DND-41 (cell line): Measurements from ENCODE around the gene CENPB.
A peak's percentile ranks its signal among the peaks of the same experiment; 100 is the strongest.

Experiments
- ATAC-seq: fragments of 200-7000 bp; cut with Tn5 transposase; 3 replicates; pipeline ENCODE4 v1.9.1; 2021; ENCODE audit warnings: low read depth; ENCODE audit not compliant: insufficient read depth
- DNase-seq: peaks from one replicate; pipeline ENCODE4 v3.0.0-alpha.2; 2020
- H2AFZ ChIP-seq: 2 replicates; pipeline ENCODE4 v1.6.0; 2012; ENCODE audit warnings: low read depth, low read length
- H3K27ac ChIP-seq: 2 replicates; pipeline ENCODE4 v1.5.1; 2012; ENCODE audit warnings: low read length, inconsistent platforms
- H3K27me3 ChIP-seq: fragments of 200-600 bp; sonication (generic); 2 replicates; pipeline ENCODE4 v1.6.0; 2012; ENCODE audit warnings: low read length, mild to moderate bottlenecking, inconsistent platforms; ENCODE audit not compliant: insufficient read depth, poor library complexity
- H3K36me3 ChIP-seq: 2 replicates; pipeline ENCODE4 v1.5.1; 2012; ENCODE audit warnings: low read length, inconsistent platforms; ENCODE audit not compliant: insufficient read depth
- H3K4me1 ChIP-seq: 2 replicates; pipeline ENCODE4 v1.5.1; 2012; ENCODE audit warnings: mild to moderate bottlenecking, low read length; ENCODE audit not compliant: insufficient read depth
- H3K4me2 ChIP-seq: 2 replicates; pipeline ENCODE4 v1.6.0; 2012; ENCODE audit warnings: mild to moderate bottlenecking, moderate library complexity, low read length, inconsistent platforms; ENCODE audit not compliant: insufficient read depth
- H3K4me3 ChIP-seq, 2 experiments: fragments of 200-600 bp in 1 of 2; shearing (Covaris generic) in 1 of 2; 2 replicates each; pipeline ENCODE4 v1.5.1; 2012 to 2016; ENCODE audit warnings: inconsistent platforms in 2 of 2, low read length in 2 of 2, mild to moderate bottlenecking in 2 of 2, low read depth in 1 of 2, moderate library complexity in 1 of 2
- H3K79me2 ChIP-seq: 2 replicates; pipeline ENCODE4 v1.6.0; 2012; ENCODE audit warnings: low read length, inconsistent platforms; ENCODE audit not compliant: insufficient read depth
- H3K9ac ChIP-seq: 2 replicates; pipeline ENCODE4 v1.6.0; 2012; ENCODE audit warnings: low read depth, mild to moderate bottlenecking, inconsistent platforms, low read length, moderate library complexity
- H3K9me3 ChIP-seq: 2 replicates; pipeline ENCODE4 v1.5.1; 2012; ENCODE audit warnings: low read length, moderate library complexity, mild to moderate bottlenecking, inconsistent platforms; ENCODE audit not compliant: insufficient read depth, severe bottlenecking
- H4K20me1 ChIP-seq: 2 replicates; pipeline ENCODE4 v1.6.0; 2012; ENCODE audit warnings: low read length; ENCODE audit not compliant: insufficient read depth
- EZH2 ChIP-seq: IDR thresholded peaks from 3 replicates; pipeline ENCODE4 v1.6.1; 2012; ENCODE audit warnings: borderline replicate concordance, low read depth, mild to moderate bottlenecking, moderate library complexity, low read length, inconsistent platforms; ENCODE audit not compliant: severe bottlenecking
- TF ChIP-seq, protein P1 (sequence below): IDR thresholded peaks from 2 replicates; pipeline ENCODE4 v1.5.1; 2012; ENCODE audit warnings: borderline replicate concordance, low read length, moderate library complexity, mild to moderate bottlenecking; ENCODE audit not compliant: poor library complexity, severe bottlenecking; ENCODE audit errors: extremely low read depth

CENPB gene

DNA sequence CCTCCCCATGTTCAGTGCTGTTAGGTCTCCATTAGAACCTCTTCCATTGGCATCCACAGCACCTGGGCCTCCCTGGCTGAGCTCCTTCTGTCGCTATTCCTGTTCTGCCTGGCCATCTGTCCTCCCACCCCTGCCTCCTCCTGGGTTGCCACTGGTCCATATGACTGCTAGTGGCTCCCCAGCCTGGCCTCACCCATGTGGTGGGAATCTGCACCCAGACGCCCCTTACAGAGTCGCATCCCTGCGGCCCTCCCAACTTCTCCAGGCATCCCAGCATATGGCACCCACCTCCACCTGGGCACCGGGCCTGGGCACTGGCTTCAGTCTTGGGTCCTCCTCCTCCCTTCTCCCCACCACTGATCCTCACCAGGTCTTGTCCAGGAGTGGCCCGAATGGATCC lies 17.3 kb upstream of the CENPB start:
- TF ChIP-seq, protein P1, sequence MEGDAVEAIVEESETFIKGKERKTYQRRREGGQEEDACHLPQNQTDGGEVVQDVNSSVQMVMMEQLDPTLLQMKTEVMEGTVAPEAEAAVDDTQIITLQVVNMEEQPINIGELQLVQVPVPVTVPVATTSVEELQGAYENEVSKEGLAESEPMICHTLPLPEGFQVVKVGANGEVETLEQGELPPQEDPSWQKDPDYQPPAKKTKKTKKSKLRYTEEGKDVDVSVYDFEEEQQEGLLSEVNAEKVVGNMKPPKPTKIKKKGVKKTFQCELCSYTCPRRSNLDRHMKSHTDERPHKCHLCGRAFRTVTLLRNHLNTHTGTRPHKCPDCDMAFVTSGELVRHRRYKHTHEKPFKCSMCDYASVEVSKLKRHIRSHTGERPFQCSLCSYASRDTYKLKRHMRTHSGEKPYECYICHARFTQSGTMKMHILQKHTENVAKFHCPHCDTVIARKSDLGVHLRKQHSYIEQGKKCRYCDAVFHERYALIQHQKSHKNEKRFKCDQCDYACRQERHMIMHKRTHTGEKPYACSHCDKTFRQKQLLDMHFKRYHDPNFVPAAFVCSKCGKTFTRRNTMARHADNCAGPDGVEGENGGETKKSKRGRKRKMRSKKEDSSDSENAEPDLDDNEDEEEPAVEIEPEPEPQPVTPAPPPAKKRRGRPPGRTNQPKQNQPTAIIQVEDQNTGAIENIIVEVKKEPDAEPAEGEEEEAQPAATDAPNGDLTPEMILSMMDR: no peak

GRCh38 chr20:3803289-3803688 lies 16.7 kb upstream of the CENPB start:
- Histone ChIP-seq H3K79me2 (peaks cover 21% of the 10 kb centered on the region), H4K20me1 (peaks cover 29% of the 10 kb centered on the region), H3K4me1 (peaks cover 23% of the 10 kb centered on the region), H3K9ac (no peak overlapping the region), H3K27ac (no peak overlapping the region), H3K27me3 (no peaks in the 10 kb centered on the region), H3K4me2 (no peak overlapping the region), H3K9me3 (no peaks in the 10 kb centered on the region), H2AFZ (no peak overlapping the region), H3K4me3 (no peak overlapping the region), H3K36me3 (peaks cover 79% of the 10 kb centered on the region)
- ATAC-seq: no peak
- no peak for DNase-seq
- TF ChIP-seq, protein P1: no peak
- TF ChIP-seq EZH2: no peak

More for the DNA sequence above, 17.3 kb upstream of the CENPB start:
- Histone ChIP-seq H3K9ac (no peak overlapping the region), H2AFZ (no peak overlapping the region), H3K4me3 (no peak overlapping the region), H3K36me3 (peaks cover 74% of the 10 kb centered on the region), H3K79me2 (peaks cover 16% of the 10 kb centered on the region), H4K20me1 (peaks cover 28% of the 10 kb centered on the region), H3K27me3 (no peaks in the 10 kb centered on the region), H3K9me3 (no peaks in the 10 kb centered on the region), H3K27ac (no peak overlapping the region), H3K4me1 (peaks cover 17% of the 10 kb centered on the region), H3K4me2 (no peak overlapping the region)
- ATAC-seq (no peak), DNase-seq (no peak)

DNA sequence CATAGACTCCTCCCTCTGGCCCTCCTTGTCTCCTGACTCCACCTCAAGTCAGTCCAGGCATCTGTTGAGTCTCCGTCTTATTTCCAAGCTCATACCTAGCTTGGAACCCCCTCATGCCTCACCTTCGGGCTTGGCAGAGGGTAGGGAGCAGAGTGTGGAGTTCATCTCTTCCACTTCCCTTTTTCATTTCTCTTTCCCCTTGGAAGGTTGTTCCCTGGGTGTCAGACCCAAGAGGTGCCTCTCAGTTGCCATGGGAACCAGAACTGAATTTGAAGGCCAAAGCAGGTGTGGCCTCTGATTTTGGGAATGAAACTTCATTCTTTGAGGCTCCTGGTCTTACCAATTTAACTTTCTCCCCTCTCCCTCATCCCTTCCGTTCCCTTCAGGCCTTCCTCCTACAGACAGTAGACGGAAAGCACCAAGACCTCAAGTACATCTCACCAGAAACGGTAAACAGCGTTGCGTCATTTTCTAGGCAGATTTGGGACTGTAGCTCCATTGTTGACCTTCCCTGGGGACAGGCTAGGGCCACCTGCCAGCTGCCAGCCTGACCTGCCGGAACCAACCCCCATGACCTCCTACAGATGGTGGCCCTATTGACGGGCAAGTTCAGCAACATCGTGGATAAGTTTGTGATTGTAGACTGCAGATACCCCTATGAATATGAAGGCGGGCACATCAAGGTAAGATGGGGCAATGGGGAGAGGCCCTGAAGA lies 16.1 kb upstream of the CENPB start:
- ATAC-seq (no peak), DNase-seq (no peak)
- no peak for TF ChIP-seq EZH2
- TF ChIP-seq, protein P1: no peak
- Histone ChIP-seq H2AFZ (no peak overlapping the region), H3K4me1 (peaks cover 29% of the 10 kb centered on the region), H3K9ac (no peak overlapping the region), H3K4me2 (no peak overlapping the region), H3K36me3 (peaks cover 86% of the 10 kb centered on the region), H3K27me3 (no peaks in the 10 kb centered on the region), H3K27ac (peak overlapping the region; percentile 37; the same call in 1 of the 2 replicates), H3K9me3 (no peaks in the 10 kb centered on the region), H4K20me1 (peaks cover 29% of the 10 kb centered on the region), H3K79me2 (peaks cover 27% of the 10 kb centered on the region), H3K4me3 (no peak overlapping the region)
